Measurements from ENCODE around the gene NPTX1.

NPTX1 gene

GRCh38 chr17:80504686-80505413 lies 28.4 kb upstream of the NPTX1 start:
- intact Hi-C loops (cut with DNase I) = no loop called here
- peak in 3 of 10 donors; percentile 32 to 75 (median 43) for DNase-seq

GRCh38 chr17:80503921-80504320 lies 27.5 kb upstream of the NPTX1 start:
- no peak for DNase-seq
- intact Hi-C loops (cut with DNase I) = no loop called here

GRCh38 chr17:80503031-80503430 lies 26.6 kb upstream of the NPTX1 start:
- intact Hi-C loops (cut with DNase I) = no loop called here
- no peak for DNase-seq

- DNase-seq = no peak
- intact Hi-C loops (cut with DNase I) = no loop called here
Observed at GRCh38 chr17:80502578-80502877, 26.1 kb upstream of the NPTX1 start.

GRCh38 chr17:80501741-80502577 lies 25.6 kb upstream of the NPTX1 start:
- peak in 3 of 10 donors; percentile 53 to 80 (median 53) for DNase-seq
- intact Hi-C loops (cut with DNase I) = no loop called here

GRCh38 chr17:80499961-80500665 lies 23.7 kb upstream of the NPTX1 start:
- intact Hi-C loops (cut with DNase I) = no loop called here
- DNase-seq = peak in 3 of 10 donors; percentile 65 to 72 (median 70)

GRCh38 chr17:80499560-80499959 lies 23.2 kb upstream of the NPTX1 start:
- peak in 3 of 10 donors; percentile 8 to 50 (median 43) for DNase-seq
- intact Hi-C loops (cut with DNase I) = no loop called here

GRCh38 chr17:80498920-80499410 lies 22.6 kb upstream of the NPTX1 start:
- peak in 3 of 10 donors; percentile 60 to 69 (median 69) for DNase-seq
- intact Hi-C loops (cut with DNase I) = no loop called here

GRCh38 chr17:80498242-80498919 lies 22.0 kb upstream of the NPTX1 start:
- intact Hi-C loops (cut with DNase I) = no loop called here
- DNase-seq = peak in 3 of 10 donors; percentile 67 to 79 (median 72)

GRCh38 chr17:80497726-80498241 lies 21.4 kb upstream of the NPTX1 start:
- DNase-seq = no peak
- intact Hi-C loops (cut with DNase I) = no loop called here

GRCh38 chr17:80494547-80494946 lies 18.1 kb upstream of the NPTX1 start:
- intact Hi-C loops (cut with DNase I) = no loop called here
- peak in 1 of 10 donors; percentile 46 for DNase-seq

- DNase-seq = peak in 2 of 10 donors; percentile 58 to 82
- intact Hi-C loops (cut with DNase I) = no loop called here
Observed at GRCh38 chr17:80492343-80493136, 16.1 kb upstream of the NPTX1 start.

GRCh38 chr17:80491478-80492342 lies 15.3 kb upstream of the NPTX1 start:
- DNase-seq = peak in 2 of 10 donors; percentile 35 to 67
- intact Hi-C loops (cut with DNase I) = no loop called here

- intact Hi-C loops (cut with DNase I) = no loop called here
- peak in 1 of 10 donors; percentile 51 for DNase-seq
Observed at GRCh38 chr17:80487511-80487910, 11.1 kb upstream of the NPTX1 start.

- DNase-seq = peak in 2 of 10 donors; percentile 33 to 40
- intact Hi-C loops (cut with DNase I) = no loop called here
Observed at GRCh38 chr17:80486692-80487091, 10.3 kb upstream of the NPTX1 start.

GRCh38 chr17:80485846-80486245 lies 9.4 kb upstream of the NPTX1 start:
- DNase-seq = peak in 2 of 10 donors; percentile 26 to 54
- intact Hi-C loops (cut with DNase I) = no loop called here

GRCh38 chr17:80482555-80483308 lies 6.3 kb upstream of the NPTX1 start:
- intact Hi-C loops (cut with DNase I) = no loop called here
- DNase-seq = peak in 2 of 10 donors; percentile 8 to 38

- DNase-seq = peak in 1 of 10 donors; percentile 37
- intact Hi-C loops (cut with DNase I) = no loop called here
Observed at GRCh38 chr17:80482058-80482318, 5.6 kb upstream of the NPTX1 start.

Measured in posterior cingulate gyrus (tissue), 11 donors.